MM.1S (cell line): ENCODE measurements around the gene BRME1.

Source experiments
- CTCF ChIP-seq: fragments of 300-600 bp; sonication (generic); IDR thresholded peaks from 2 replicates; pipeline ENCODE4 v1.5.1; 2016; ENCODE audit warnings: antibody characterized with exemption, low read length, mixed read lengths
- EZH2 ChIP-seq: fragments of 300-600 bp; sonication (generic); optimal IDR thresholded peaks from 2 replicates; pipeline ENCODE3; 2017; ENCODE audit warnings: low read depth, mild to moderate bottlenecking, antibody characterized with exemption, low read length, mixed read lengths

GRCh38 chr19:13920524-13920923, 14.6 kb upstream of the BRME1 start:
- TF ChIP-seq CTCF: no peak
- no peak for TF ChIP-seq EZH2
